HG02642 (cell line): ENCODE data around the gene HRH2.
"Not testable (repeated sequence)": the region's sequence is repeated elsewhere in the genome, so short reads cannot be mapped to it uniquely, and the experiment has no call there.

Source experiments
- ATAC-seq: cut with Tn5 transposase; IDR thresholded peaks from one replicate; pipeline ENCODE4 v1.9.1; 2021; ENCODE audit warnings: mild to moderate bottlenecking; ENCODE audit not compliant: unreplicated experiment, poor library complexity

The HRH2 gene

DNA sequence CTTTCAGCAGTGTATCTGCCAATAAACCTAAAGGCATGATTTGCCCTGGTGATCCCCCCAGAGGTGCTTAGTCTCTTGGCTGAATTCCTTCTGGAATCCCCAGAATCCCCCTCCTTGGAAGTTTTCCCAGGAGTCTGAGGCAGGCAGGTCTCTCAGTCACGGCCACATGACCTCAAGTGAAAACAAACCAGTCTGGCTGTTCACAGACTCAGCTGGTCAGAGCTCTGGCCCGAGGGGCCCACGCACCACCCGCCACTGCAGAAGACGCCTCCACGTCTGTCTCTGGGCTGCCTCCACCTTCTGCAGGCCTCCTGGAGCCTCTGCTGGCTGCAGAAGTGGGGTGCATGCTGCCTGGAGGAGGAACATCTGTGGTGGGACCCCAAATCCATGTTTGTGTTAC, 52.5 kb downstream of the HRH2 start:
- ATAC-seq: no peak

- ATAC-seq: no peak
These were observed 53.2 kb downstream of the HRH2 start for GRCh38 chr5:175711031-175711430.

DNA sequence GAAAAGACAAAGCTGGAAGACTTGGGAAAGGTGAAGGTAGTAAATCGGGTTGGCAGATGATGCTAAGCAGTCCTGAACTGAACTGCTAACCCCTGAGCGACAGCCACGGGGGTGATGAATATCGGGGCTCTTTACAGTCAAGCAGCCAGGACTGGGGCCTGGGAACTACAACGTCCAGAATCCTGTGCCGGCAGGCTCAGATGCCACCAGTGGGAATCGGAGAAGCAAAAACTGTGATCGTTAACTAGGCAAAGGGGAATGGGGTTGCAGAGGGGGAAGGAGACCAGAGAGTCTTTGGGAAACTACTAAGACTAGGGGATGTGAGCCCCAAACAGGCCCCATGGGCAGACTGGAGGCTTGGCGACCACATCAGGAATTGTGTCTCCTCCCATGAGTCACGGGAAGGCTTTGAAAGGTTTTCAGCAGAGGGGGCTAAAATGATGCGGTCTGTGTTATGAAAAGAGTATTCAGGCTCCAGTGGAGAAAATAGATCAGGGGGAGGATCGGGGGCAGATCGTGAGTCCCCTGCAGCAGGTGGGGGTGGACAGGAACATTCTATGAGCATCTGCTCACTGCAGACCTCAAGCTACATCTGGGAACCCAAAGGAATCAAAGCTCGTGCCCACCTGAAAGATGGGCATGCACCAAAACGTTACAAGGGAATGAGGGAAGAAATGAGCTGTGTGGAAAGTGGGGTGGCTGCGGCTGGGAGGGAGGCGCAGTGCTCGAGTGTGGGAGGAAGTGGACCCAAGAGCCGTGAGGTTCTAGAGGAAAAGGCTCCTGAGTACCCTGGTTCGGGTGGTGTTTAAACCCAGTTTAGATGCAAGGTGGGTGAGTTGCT, 53.8 kb downstream of the HRH2 start:
- ATAC-seq: no peak

- ATAC-seq: no peak
These were observed 54.4 kb downstream of the HRH2 start for GRCh38 chr5:175712313-175712680.

DNA sequence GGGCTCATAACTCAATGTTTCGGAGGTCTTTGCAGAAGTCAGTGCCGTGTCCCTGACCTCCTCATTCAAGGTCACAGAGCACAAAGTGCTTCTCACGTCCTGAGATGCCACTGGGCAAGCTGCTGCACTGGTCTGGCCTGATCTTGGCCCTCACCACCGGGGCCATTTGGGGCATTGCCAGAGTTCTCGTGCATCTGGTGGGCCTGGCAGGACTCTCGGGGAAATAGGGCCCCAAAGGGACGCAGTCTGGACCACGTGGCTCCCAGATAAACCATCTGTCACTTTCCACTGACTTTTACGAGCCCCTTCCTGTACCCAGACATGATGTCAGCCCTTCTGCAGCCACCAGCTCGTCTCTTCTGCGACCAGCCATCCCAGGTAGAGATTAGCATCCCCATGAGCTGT, 54.8 kb downstream of the HRH2 start:
- ATAC-seq: no peak

GRCh38 chr5:175713930-175714329, 56.1 kb downstream of the HRH2 start:
- no peak for ATAC-seq

DNA sequence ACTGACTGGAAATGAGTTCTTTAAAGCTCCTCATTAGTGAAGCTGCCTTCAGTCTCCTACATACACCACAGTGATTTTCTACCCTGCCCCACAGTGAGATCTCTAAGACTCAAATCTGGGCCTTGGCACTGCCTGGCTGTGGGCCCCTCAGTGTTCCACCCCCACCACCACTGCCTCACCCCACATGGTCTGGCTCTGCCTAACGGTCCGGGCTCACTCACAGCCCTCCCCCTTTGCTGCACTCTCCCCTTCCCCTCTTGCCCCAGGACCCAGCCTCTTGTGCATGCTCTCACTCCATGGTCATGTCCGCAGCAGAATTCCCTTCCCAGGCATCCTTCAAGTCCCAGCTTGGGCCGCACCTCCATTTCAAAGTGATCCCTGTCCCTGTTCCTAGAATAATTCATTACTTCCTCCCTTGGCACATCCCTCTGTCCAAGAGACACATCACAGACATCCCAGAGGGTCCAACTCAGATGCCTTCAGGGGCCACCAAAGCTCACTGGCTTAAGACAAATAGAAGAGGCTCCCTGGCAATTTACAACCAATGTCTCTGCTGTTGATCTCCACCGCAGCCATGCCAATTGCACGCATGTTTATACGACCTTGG, 56.7 kb downstream of the HRH2 start:
- no peak for ATAC-seq

GRCh38 chr5:175715627-175716522, 58.0 kb downstream of the HRH2 start:
- ATAC-seq: no peak

GRCh38 chr5:175717837-175718236, 60.0 kb downstream of the HRH2 start:
- ATAC-seq: no peak

GRCh38 chr5:175718401-175719108, 60.7 kb downstream of the HRH2 start:
- ATAC-seq: no peak

DNA sequence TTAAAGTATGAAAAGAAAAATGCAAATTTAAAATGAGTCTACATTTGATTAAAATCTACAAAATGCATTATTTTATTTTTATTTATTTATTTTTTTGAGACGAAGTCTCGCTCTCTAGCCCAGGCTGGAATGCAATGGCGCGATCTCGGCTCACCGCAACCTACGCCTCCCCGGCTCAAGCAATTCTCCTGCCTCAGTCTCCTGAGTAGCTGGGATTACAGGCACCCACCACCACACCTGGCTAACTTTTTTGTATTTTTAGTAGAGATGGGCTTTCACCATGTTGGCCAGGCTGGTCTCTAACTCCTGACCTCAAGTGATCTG, 61.2 kb downstream of the HRH2 start:
- not testable (repeated sequence) for ATAC-seq

GRCh38 chr5:175724314-175725275, 66.7 kb downstream of the HRH2 start:
- ATAC-seq: no peak

DNA sequence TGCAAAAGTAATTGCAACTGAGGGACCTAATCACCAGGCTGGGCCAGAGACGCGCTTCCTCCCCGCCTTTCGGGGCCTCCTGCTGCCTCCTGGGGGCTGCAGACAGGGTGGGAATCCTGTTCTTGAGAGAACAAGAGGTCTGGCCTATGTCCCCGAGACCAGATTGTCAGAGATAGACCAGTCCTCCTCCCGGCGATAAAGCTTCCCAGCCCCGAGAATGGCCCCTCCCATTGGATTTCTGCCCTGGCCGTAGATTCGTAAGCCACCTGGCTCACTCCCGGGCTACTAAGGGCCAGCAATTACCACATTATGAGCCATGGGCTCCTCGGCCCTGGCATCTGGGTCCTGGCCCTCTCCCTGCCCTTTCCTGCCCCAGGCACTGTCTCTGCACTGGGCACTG, 70.4 kb downstream of the HRH2 start:
- ATAC-seq: no peak

- peak; percentile 10 for ATAC-seq
These were observed 71.3 kb downstream of the HRH2 start for GRCh38 chr5:175728885-175729828.

GRCh38 chr5:175729829-175730277, 72.0 kb downstream of the HRH2 start:
- ATAC-seq: peak; percentile 77

- no peak for ATAC-seq
These were observed 73.3 kb downstream of the HRH2 start for GRCh38 chr5:175731172-175731571.

DNA sequence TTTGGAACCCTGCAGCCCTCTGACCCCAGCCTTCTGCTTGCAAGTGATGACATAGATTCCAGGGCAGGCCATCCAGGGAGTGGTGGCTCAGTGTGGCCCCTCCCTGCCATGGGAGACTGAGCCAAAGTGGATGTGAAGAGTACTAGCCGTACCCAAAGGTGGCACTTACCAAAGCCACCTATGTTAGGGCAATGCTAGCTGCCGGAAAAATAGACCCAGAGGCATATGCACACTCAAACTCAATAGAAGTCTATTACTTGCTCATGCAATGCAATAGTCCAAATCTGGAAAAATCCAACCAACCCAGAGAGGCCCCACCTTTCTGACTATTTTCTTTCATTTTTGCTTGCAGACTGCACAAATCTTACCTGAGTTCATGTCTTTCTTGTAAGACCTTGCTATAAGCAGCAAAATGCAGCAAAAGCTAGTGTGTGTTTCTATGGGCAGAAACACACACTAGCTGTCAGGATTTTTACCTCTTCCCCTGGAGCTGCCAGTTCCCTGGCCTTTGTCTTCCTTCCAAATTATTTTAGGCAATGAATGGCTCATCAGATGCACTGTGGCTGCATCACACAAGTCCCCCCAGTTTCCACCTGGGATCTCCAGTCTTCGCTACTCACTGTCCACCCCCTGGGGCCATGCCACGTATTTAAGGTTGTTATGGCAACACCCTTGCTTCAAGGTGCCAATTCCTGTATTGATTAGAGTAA, 74.0 kb downstream of the HRH2 start:
- ATAC-seq: no peak

GRCh38 chr5:175733017-175733416, 75.1 kb downstream of the HRH2 start:
- ATAC-seq: no peak
